ENCODE results near the gene RAPGEF5.
"Not testable (repeated sequence)": the region's sequence is repeated elsewhere in the genome, so short reads cannot be mapped to it uniquely, and the experiment has no call there.

RAPGEF5 gene

GRCh38 chr7:22109761-22110160 lies 247.2 kb downstream of the RAPGEF5 start:
- no peak overlapping the region for H3K27ac Mint-ChIP-seq

GRCh38 chr7:22108151-22108845 lies 248.7 kb downstream of the RAPGEF5 start:
- Mint-ChIP-seq H3K27me3 (peaks cover 17% of the 10 kb centered on the region), H3K4me3 (no peak overlapping the region), H3K36me3 (no peaks in the 10 kb centered on the region), H3K27ac (no peak overlapping the region), H3K4me1 (peaks cover 5% of the 10 kb centered on the region), H3K9me3 (no peaks in the 10 kb centered on the region)
- no peak for ATAC-seq

More at GRCh38 chr7:22109761-22110160, 247.2 kb downstream of the RAPGEF5 start:
- Mint-ChIP-seq H3K36me3 (no peaks in the 10 kb centered on the region), H3K27me3 (peaks cover 11% of the 10 kb centered on the region), H3K4me3 (no peak overlapping the region), H3K4me1 (no peaks in the 10 kb centered on the region), H3K9me3 (no peaks in the 10 kb centered on the region)
- ATAC-seq: no peak

GRCh38 chr7:22105550-22105949 lies 251.4 kb downstream of the RAPGEF5 start:
- Mint-ChIP-seq H3K4me1 (peaks cover 6% of the 10 kb centered on the region), H3K9me3 (no peaks in the 10 kb centered on the region), H3K27me3 (peaks cover 37% of the 10 kb centered on the region), H3K27ac (no peak overlapping the region), H3K4me3 (no peak overlapping the region), H3K36me3 (no peaks in the 10 kb centered on the region)
- ATAC-seq: no peak

- Mint-ChIP-seq H3K9me3 (no peaks in the 10 kb centered on the region), H3K27me3 (peaks cover 25% of the 10 kb centered on the region), H3K4me1 (no peaks in the 10 kb centered on the region), H3K4me3 (no peak overlapping the region), H3K36me3 (no peaks in the 10 kb centered on the region), H3K27ac (no peak overlapping the region)
- ATAC-seq: no peak
Measured at GRCh38 chr7:22094413-22095342, 262.3 kb downstream of the RAPGEF5 start.

- no peak for ATAC-seq
- H3K4me3 Mint-ChIP-seq: no peak overlapping the region
- H3K27me3 Mint-ChIP-seq: peaks cover 25% of the 10 kb centered on the region
- no peak overlapping the region for H3K27ac Mint-ChIP-seq
- no peaks in the 10 kb centered on the region for H3K9me3 Mint-ChIP-seq
- no peaks in the 10 kb centered on the region for H3K36me3 Mint-ChIP-seq
- no peaks in the 10 kb centered on the region for H3K4me1 Mint-ChIP-seq
Measured at GRCh38 chr7:22093936-22094335, 263.0 kb downstream of the RAPGEF5 start.

GRCh38 chr7:22093001-22093400 lies 264.0 kb downstream of the RAPGEF5 start:
- Mint-ChIP-seq H3K27ac (no peak overlapping the region), H3K36me3 (no peaks in the 10 kb centered on the region), H3K27me3 (peaks cover 25% of the 10 kb centered on the region), H3K9me3 (no peaks in the 10 kb centered on the region), H3K4me3 (no peak overlapping the region), H3K4me1 (no peaks in the 10 kb centered on the region)
- ATAC-seq: no peak

GRCh38 chr7:22090958-22091525 lies 265.9 kb downstream of the RAPGEF5 start:
- H3K9me3 Mint-ChIP-seq, ATAC-seq, H3K4me1 Mint-ChIP-seq, H3K27ac Mint-ChIP-seq, H3K36me3 Mint-ChIP-seq, H3K4me3 Mint-ChIP-seq: not testable (repeated sequence)
- H3K27me3 Mint-ChIP-seq: peaks cover 17% of the 10 kb centered on the region

GRCh38 chr7:22090512-22090911 lies 266.4 kb downstream of the RAPGEF5 start:
- H3K4me3 Mint-ChIP-seq: no peak overlapping the region
- H3K27me3 Mint-ChIP-seq: peaks cover 17% of the 10 kb centered on the region
- no peaks in the 10 kb centered on the region for H3K4me1 Mint-ChIP-seq
- no peaks in the 10 kb centered on the region for H3K36me3 Mint-ChIP-seq
- H3K27ac Mint-ChIP-seq: no peak overlapping the region
- ATAC-seq: peak; percentile 47
- H3K9me3 Mint-ChIP-seq: no peaks in the 10 kb centered on the region

GRCh38 chr7:22090107-22090506 lies 266.8 kb downstream of the RAPGEF5 start:
- no peaks in the 10 kb centered on the region for H3K4me1 Mint-ChIP-seq
- no peak overlapping the region for H3K27ac Mint-ChIP-seq
- no peak overlapping the region for H3K4me3 Mint-ChIP-seq
- H3K36me3 Mint-ChIP-seq: no peaks in the 10 kb centered on the region
- ATAC-seq: peak; percentile 7
- H3K27me3 Mint-ChIP-seq: peaks cover 17% of the 10 kb centered on the region
- no peaks in the 10 kb centered on the region for H3K9me3 Mint-ChIP-seq

GRCh38 chr7:22088827-22089226 lies 268.1 kb downstream of the RAPGEF5 start:
- peaks cover 1% of the 10 kb centered on the region for H3K4me1 Mint-ChIP-seq
- no peak overlapping the region for H3K27ac Mint-ChIP-seq
- no peak for ATAC-seq
- no peaks in the 10 kb centered on the region for H3K36me3 Mint-ChIP-seq
- H3K4me3 Mint-ChIP-seq: no peak overlapping the region
- H3K27me3 Mint-ChIP-seq: peaks cover 13% of the 10 kb centered on the region
- H3K9me3 Mint-ChIP-seq: no peaks in the 10 kb centered on the region

- H3K36me3 Mint-ChIP-seq: no peaks in the 10 kb centered on the region
- no peaks in the 10 kb centered on the region for H3K9me3 Mint-ChIP-seq
- H3K4me3 Mint-ChIP-seq: no peak overlapping the region
- ATAC-seq: no peak
- peaks cover 5% of the 10 kb centered on the region for H3K27me3 Mint-ChIP-seq
- peaks cover 7% of the 10 kb centered on the region for H3K4me1 Mint-ChIP-seq
- no peak overlapping the region for H3K27ac Mint-ChIP-seq
Measured at GRCh38 chr7:22087861-22088260, 269.1 kb downstream of the RAPGEF5 start.

GRCh38 chr7:22083704-22084240 lies 273.2 kb downstream of the RAPGEF5 start:
- H3K27ac Mint-ChIP-seq: peak overlapping the region; percentile 78
- ATAC-seq: no peak
- peaks cover 27% of the 10 kb centered on the region for H3K27me3 Mint-ChIP-seq

GRCh38 chr7:22082886-22083703 lies 273.9 kb downstream of the RAPGEF5 start:
- Mint-ChIP-seq H3K4me3 (peak overlapping the region; percentile 88), H3K4me1 (peaks cover 17% of the 10 kb centered on the region), H3K27ac (peak overlapping the region; percentile 78), H3K27me3 (peaks cover 33% of the 10 kb centered on the region), H3K36me3 (no peaks in the 10 kb centered on the region), H3K9me3 (no peaks in the 10 kb centered on the region)
- peak; percentile 98 for ATAC-seq

More at GRCh38 chr7:22083704-22084240, 273.2 kb downstream of the RAPGEF5 start:
- H3K4me1 Mint-ChIP-seq: peaks cover 17% of the 10 kb centered on the region
- peak overlapping the region; percentile 88 for H3K4me3 Mint-ChIP-seq
- H3K9me3 Mint-ChIP-seq: no peaks in the 10 kb centered on the region
- H3K36me3 Mint-ChIP-seq: no peaks in the 10 kb centered on the region

GRCh38 chr7:22082553-22082885 lies 274.4 kb downstream of the RAPGEF5 start:
- Mint-ChIP-seq H3K4me1 (peaks cover 17% of the 10 kb centered on the region), H3K9me3 (no peaks in the 10 kb centered on the region), H3K27me3 (peaks cover 39% of the 10 kb centered on the region), H3K36me3 (no peaks in the 10 kb centered on the region), H3K27ac (peak overlapping the region; percentile 78), H3K4me3 (peak overlapping the region; percentile 88)
- no peak for ATAC-seq
